Fibroblast of lung (primary cell): Measurements from ENCODE around the gene THUMPD2. TPM values are rescaled to one million over a fixed set of nuclear protein-coding genes. Genes with fewer than 3 reads are reported as not detected.
A peak's percentile ranks its signal among the peaks of the same experiment; 100 is the strongest.

Experiments used
- DNase-seq, 2 donors: peaks; one replicate each; pipeline versions ENCODE4 v3.0.0 to v3.0.0-alpha.2; 2010; ENCODE audit warnings: low read depth in 2 of 2
- H2AFZ ChIP-seq: 2 replicates; pipeline ENCODE4 v1.5.1; 2012; ENCODE audit warnings: low read length, control low read depth, inconsistent platforms
- H3K27ac ChIP-seq: 2 replicates; pipeline ENCODE4 v1.5.1; 2011; ENCODE audit warnings: low read length, control low read depth; ENCODE audit not compliant: insufficient read depth
- H3K27me3 ChIP-seq: 2 replicates; pipeline ENCODE4 v1.5.1; 2011; ENCODE audit warnings: mild to moderate bottlenecking, low read length; ENCODE audit not compliant: control insufficient read depth, insufficient read depth
- H3K36me3 ChIP-seq: 2 replicates; pipeline ENCODE4 v1.5.1; 2011; ENCODE audit warnings: low read length; ENCODE audit not compliant: control insufficient read depth, insufficient read depth
- H3K4me1 ChIP-seq: 2 replicates; pipeline ENCODE4 v1.5.1; 2011; ENCODE audit warnings: low read length; ENCODE audit not compliant: control insufficient read depth, insufficient read depth; ENCODE audit errors: extremely low read depth
- H3K4me2 ChIP-seq: 2 replicates; pipeline ENCODE4 v1.5.1; 2011; ENCODE audit warnings: low read length, control low read depth; ENCODE audit not compliant: insufficient read depth; ENCODE audit errors: extremely low read depth
- H3K4me3 ChIP-seq, 4 experiments: fragments of 200-600 bp in 1 of 4; sonication (generic) in 1 of 4; replicated peaks in 1 of 4; 2 replicates each; pipeline ENCODE4 v1.5.1; 2011 to 2016; ENCODE audit warnings: low read length in 4 of 4, low read depth in 3 of 4, mild to moderate bottlenecking in 3 of 4, control low read depth in 2 of 4, inconsistent platforms in 1 of 4, mixed read lengths in 1 of 4; ENCODE audit not compliant: insufficient read depth in 1 of 4; ENCODE audit errors: control extremely low read depth in 1 of 4
- H3K79me2 ChIP-seq: 2 replicates; pipeline ENCODE4 v1.5.1; 2012; ENCODE audit warnings: mild to moderate bottlenecking, low read length, inconsistent platforms; ENCODE audit not compliant: control insufficient read depth, insufficient read depth
- H3K9ac ChIP-seq: 2 replicates; pipeline ENCODE4 v1.5.1; 2011; ENCODE audit warnings: mild to moderate bottlenecking, low read length, control low read depth; ENCODE audit not compliant: insufficient read depth
- H3K9me3 ChIP-seq: 2 replicates; pipeline ENCODE4 v1.5.1; 2012; ENCODE audit warnings: low read depth, low read length; ENCODE audit not compliant: control insufficient read depth, insufficient read depth
- H4K20me1 ChIP-seq: 2 replicates; pipeline ENCODE4 v1.5.1; 2011; ENCODE audit warnings: low read length; ENCODE audit not compliant: control insufficient read depth, insufficient read depth; ENCODE audit errors: extremely low read depth
- CTCF ChIP-seq, 2 donors: IDR thresholded peaks in 1 of 2; conservative IDR thresholded peaks in 1 of 2; 1 replicate in 1 of 2; 2 replicates in 1 of 2; pipeline ENCODE4 v1.5.1; 2011 to 2012; ENCODE audit warnings: low read length in 2 of 2, control low read depth in 1 of 2, inconsistent platforms in 1 of 2, low read depth in 1 of 2, mild to moderate bottlenecking in 1 of 2
- EZH2 ChIP-seq: IDR thresholded peaks from 2 replicates; pipeline ENCODE4 v1.5.1; 2012; ENCODE audit warnings: low read length, control low read depth, mild to moderate bottlenecking; ENCODE audit errors: missing control alignments
- polyA minus RNA-seq: library from RNA; depleted of rRNA, polyadenylated mRNA; stranded (reverse); fragments of >200 nt; gene quantifications from 2 replicates; pipeline ENCODE4 v1.2.3, GENCODE V29; 2011; ENCODE audit warnings: low replicate concordance
- polyA plus RNA-seq, 2 donors: library from polyadenylated mRNA; depleted of rRNA in 1 of 2; stranded (reverse) in 1 of 2; unstranded in 1 of 2; fragments of >200 nt; gene quantifications; 2 replicates each; pipeline ENCODE4 v1.2.1, GENCODE V29; 2011 to 2012; ENCODE audit warnings: missing spikeins in 1 of 2
- total RNA-seq: library from RNA; depleted of rRNA; stranded (reverse); fragments of >200 nt; gene quantifications from 2 replicates; pipeline ENCODE4 v1.2.1, GENCODE V29; 2014

The THUMPD2 gene
- total RNA-seq (7.4 and 10.2 TPM in 2 replicates), polyA plus RNA-seq (7.0 and 8.1 TPM in 2 replicates), polyA minus RNA-seq (5.4 and 5.5 TPM in 2 replicates)
- 4.6 and 4.9 TPM in 2 replicates for polyA plus RNA-seq (2012)

GRCh38 chr2:39778775-39779340 is at the start of gene THUMPD2:
Gene THUMPD2 (minus strand): TSS chr2:39779258. CDS start chr2:39779239, 19 bp downstream.
- no peaks in the 10 kb centered on the region for H3K27me3 ChIP-seq

GRCh38 chr2:39821871-39822270 is 42.8 kb upstream of the THUMPD2 start:
- Histone ChIP-seq H4K20me1 (no peaks in the 10 kb centered on the region), H3K36me3 (no peaks in the 10 kb centered on the region), H3K4me1 (no peaks in the 10 kb centered on the region), H3K9ac (no peak overlapping the region), H3K4me3 (no peak overlapping the region), H3K27ac (no peak overlapping the region), H3K4me2 (no peak overlapping the region), H3K9me3 (no peaks in the 10 kb centered on the region), H3K79me2 (no peaks in the 10 kb centered on the region), H3K27me3 (no peaks in the 10 kb centered on the region), H2AFZ (no peak overlapping the region)
- DNase-seq = no peak
- TF ChIP-seq EZH2 (no peak), CTCF (conservative IDR thresholded peaks at IDR 0.05 in 1 of 2, IDR thresholded peaks at IDR 0.05 in 1 of 2; ENCODE audit: low read depth in 1 of 2, low read length in 2 of 2) (no peak)

More at GRCh38 chr2:39778775-39779340, at the start of gene THUMPD2:
- Histone ChIP-seq H3K4me3 (peak within 1 kb of the TSS; percentile 79 to 99 (median 86)), H4K20me1 (no peaks in the 10 kb centered on the region), H3K79me2 (peaks cover 42% of the 10 kb centered on the region), H3K9ac (peak within 1 kb of the TSS; percentile 89), H3K4me1 (peaks cover 4% of the 10 kb centered on the region), H3K36me3 (no peaks in the 10 kb centered on the region), H3K4me2 (peak within 1 kb of the TSS; percentile 91), H2AFZ (peak within 1 kb of the TSS; percentile 95), H3K9me3 (no peaks in the 10 kb centered on the region), H3K27ac (peak within 1 kb of the TSS; percentile 85)
- peak; percentile 71 to 74 for DNase-seq
- no peak for TF ChIP-seq EZH2
- TF ChIP-seq CTCF (conservative IDR thresholded peaks at IDR 0.05 in 1 of 2, IDR thresholded peaks at IDR 0.05 in 1 of 2; ENCODE audit: low read depth in 1 of 2, low read length in 2 of 2) = no peak

GRCh38 chr2:39816845-39817244 is 37.8 kb upstream of the THUMPD2 start:
- Histone ChIP-seq H3K4me3 (no peak overlapping the region), H3K4me1 (no peaks in the 10 kb centered on the region), H3K36me3 (no peaks in the 10 kb centered on the region), H2AFZ (no peak overlapping the region), H3K27ac (no peak overlapping the region), H4K20me1 (no peaks in the 10 kb centered on the region), H3K79me2 (no peaks in the 10 kb centered on the region), H3K4me2 (no peak overlapping the region), H3K9me3 (no peaks in the 10 kb centered on the region), H3K9ac (no peak overlapping the region), H3K27me3 (no peaks in the 10 kb centered on the region)
- TF ChIP-seq EZH2 (no peak), CTCF (conservative IDR thresholded peaks at IDR 0.05 in 1 of 2, IDR thresholded peaks at IDR 0.05 in 1 of 2; ENCODE audit: low read depth in 1 of 2, low read length in 2 of 2) (no peak)
- no peak for DNase-seq
